ENCODE results near the gene KCNQ1. TPM values are rescaled to one million over a fixed set of nuclear protein-coding genes. Genes with fewer than 3 reads are reported as not detected.

KCNQ1 gene
- total RNA-seq, 1 experiment from 2014 or later = 2.3 TPM

DNA sequence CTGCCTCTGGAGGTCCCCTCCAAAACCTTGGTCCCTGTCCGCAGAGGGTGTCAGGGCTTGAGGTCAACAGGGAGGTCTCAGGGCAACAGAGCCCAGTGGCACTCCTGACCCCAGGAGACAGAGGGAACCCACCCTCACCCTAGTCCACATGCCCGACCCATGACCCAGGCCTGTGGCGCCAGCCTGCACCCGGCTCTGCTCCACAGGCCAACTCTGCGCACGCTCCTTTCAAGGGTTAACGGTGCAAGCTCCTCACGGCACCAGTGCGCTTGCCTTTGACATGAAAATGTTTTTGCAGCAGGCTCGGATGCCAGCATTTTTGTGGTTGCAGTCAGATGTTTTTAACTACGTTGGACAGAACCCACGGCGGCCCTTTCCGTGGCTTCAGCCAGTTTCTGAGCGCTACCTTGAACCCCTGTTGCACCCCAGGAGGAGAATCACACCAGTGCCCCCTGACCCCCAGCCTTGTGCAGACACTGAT lies 372.2 kb downstream of the KCNQ1 start:
- H2AFZ ChIP-seq (ENCODE audit: low read length) = no peak overlapping the region
- no peak overlapping the region for H3K27ac ChIP-seq (ENCODE audit: insufficient read length, low read depth, low read length)
- Mint-ChIP-seq H3K4me1 (peaks cover 13 to 24% of the 10 kb centered on the region in 2 experiments), H3K9me3 (peaks cover 27 to 28% of the 10 kb centered on the region in 2 experiments), H3K36me3 (ENCODE audit: insufficient read depth in 1 of 3, low read depth in 3 of 3) (peaks cover 3 to 29% (median 3%) of the 10 kb centered on the region in 3 experiments; a peak in 6 of 7 replicates), H3K27me3 (ENCODE audit: low read depth) (peaks cover 100% of the 10 kb centered on the region), H3K27ac (no peak overlapping the region; a peak in 1 of 7 replicates), H3K4me3 (no peak overlapping the region)
- no peaks in the 10 kb centered on the region for H3K79me1 ChIP-seq (ENCODE audit: insufficient read depth, low read depth, low read length, poor library complexity, severe bottlenecking)
- H3K18ac ChIP-seq (ENCODE audit: insufficient read length, low read depth, low read length) = no peak overlapping the region
- no peak overlapping the region for H3K14ac ChIP-seq (ENCODE audit: insufficient read depth, low read length)
- H3K4ac ChIP-seq (ENCODE audit: low read depth, low read length) = no peak overlapping the region
- no peak overlapping the region for H2AK5ac ChIP-seq (ENCODE audit: insufficient read length, low read length)
- no peak overlapping the region for H2BK5ac ChIP-seq (ENCODE audit: insufficient read length, low read length)
- H4K91ac ChIP-seq (ENCODE audit: insufficient read length, low read depth, low read length) = no peak overlapping the region
- H4K8ac ChIP-seq (replicated peaks; ENCODE audit: insufficient read length, low read depth, low read length) = no peak overlapping the region
- H2BK12ac ChIP-seq (ENCODE audit: insufficient read length, low read depth, low read length) = no peak overlapping the region
- no peaks in the 10 kb centered on the region; the same call in 1 of the 2 replicates for H3K27me3 ChIP-seq (ENCODE audit: insufficient read depth, low read length)
- no peak overlapping the region for H3T11ph ChIP-seq (ENCODE audit: low read length)
- DNase-seq = no peak
- TF ChIP-seq, protein P1, sequence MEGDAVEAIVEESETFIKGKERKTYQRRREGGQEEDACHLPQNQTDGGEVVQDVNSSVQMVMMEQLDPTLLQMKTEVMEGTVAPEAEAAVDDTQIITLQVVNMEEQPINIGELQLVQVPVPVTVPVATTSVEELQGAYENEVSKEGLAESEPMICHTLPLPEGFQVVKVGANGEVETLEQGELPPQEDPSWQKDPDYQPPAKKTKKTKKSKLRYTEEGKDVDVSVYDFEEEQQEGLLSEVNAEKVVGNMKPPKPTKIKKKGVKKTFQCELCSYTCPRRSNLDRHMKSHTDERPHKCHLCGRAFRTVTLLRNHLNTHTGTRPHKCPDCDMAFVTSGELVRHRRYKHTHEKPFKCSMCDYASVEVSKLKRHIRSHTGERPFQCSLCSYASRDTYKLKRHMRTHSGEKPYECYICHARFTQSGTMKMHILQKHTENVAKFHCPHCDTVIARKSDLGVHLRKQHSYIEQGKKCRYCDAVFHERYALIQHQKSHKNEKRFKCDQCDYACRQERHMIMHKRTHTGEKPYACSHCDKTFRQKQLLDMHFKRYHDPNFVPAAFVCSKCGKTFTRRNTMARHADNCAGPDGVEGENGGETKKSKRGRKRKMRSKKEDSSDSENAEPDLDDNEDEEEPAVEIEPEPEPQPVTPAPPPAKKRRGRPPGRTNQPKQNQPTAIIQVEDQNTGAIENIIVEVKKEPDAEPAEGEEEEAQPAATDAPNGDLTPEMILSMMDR (conservative IDR thresholded peaks at IDR 0.05) = no peak
- no peak overlapping the region for H3K4me2 ChIP-seq (ENCODE audit: insufficient read depth, insufficient read length, low read length)
- H3K4me1 ChIP-seq (ENCODE audit: insufficient read depth, low read length) = no peaks in the 10 kb centered on the region
- no peaks in the 10 kb centered on the region for H4K20me1 ChIP-seq (ENCODE audit: control insufficient read depth, insufficient read depth, insufficient read length)
- no peak overlapping the region for H3K23ac ChIP-seq (ENCODE audit: insufficient read length, low read depth, low read length)
- no peaks in the 10 kb centered on the region for H3K79me2 ChIP-seq (ENCODE audit: insufficient read depth, low read length)
- no peak overlapping the region for H2BK20ac ChIP-seq (ENCODE audit: low read depth, low read length, poor library complexity, severe bottlenecking)
- WGBS (ENCODE audit: extremely low coverage, insufficient read length, low lambda C conversion rate) = no CpG with 5 or more reads among the region's 15 CpGs
- H3K23me2 ChIP-seq (ENCODE audit: insufficient read length, low read depth, low read length, poor library complexity, severe bottlenecking) = no peaks in the 10 kb centered on the region
- H3K56ac ChIP-seq (ENCODE audit: insufficient read length, low read depth, low read length) = no peak overlapping the region
- H3K9ac ChIP-seq (ENCODE audit: extremely low read depth, insufficient read length, low read length) = no peak overlapping the region
- H2BK120ac ChIP-seq (ENCODE audit: low read depth, low read length, poor library complexity, severe bottlenecking) = no peak overlapping the region
- no peak overlapping the region for H2BK15ac ChIP-seq (ENCODE audit: low read depth, low read length)
- H4K5ac ChIP-seq (ENCODE audit: insufficient read length, low read depth, low read length) = no peak overlapping the region
- H3K9me3 ChIP-seq (ENCODE audit: control insufficient read depth, low read depth, low read length) = no peaks in the 10 kb centered on the region

Measured in H9 (cell line).